RWPE2 (cell line): Measurements from ENCODE around the gene ARHGEF7.
"Not testable (repeated sequence)": the region's sequence is repeated elsewhere in the genome, so short reads cannot be mapped to it uniquely, and the experiment has no call there.

Source experiments
- ATAC-seq: fragments of 200-7000 bp; cut with Tn5 transposase; 3 replicates; pipeline ENCODE4 v1.9.1; 2021; ENCODE audit warnings: low read depth
- DNase-seq: peaks from one replicate; pipeline ENCODE4 v3.0.0-alpha.2; 2020; ENCODE audit warnings: low spot score
- H3K27ac ChIP-seq: fragments of 450-650 bp; 2 replicates; pipeline ENCODE4 v1.5.1; 2017; ENCODE audit warnings: mild to moderate bottlenecking; ENCODE audit not compliant: poor library complexity, severe bottlenecking
- H3K27me3 ChIP-seq: fragments of 250-450 bp; sonication (Bioruptor Pico); 2 replicates; pipeline ENCODE4 v1.5.1; 2021; ENCODE audit warnings: mild to moderate bottlenecking, moderate library complexity; ENCODE audit not compliant: insufficient read depth, poor library complexity, severe bottlenecking
- H3K36me3 ChIP-seq: fragments of 250-450 bp; sonication (Bioruptor Pico); 2 replicates; pipeline ENCODE4 v1.5.1; 2020; ENCODE audit warnings: low read depth, mild to moderate bottlenecking, moderate library complexity
- H3K4me1 ChIP-seq: fragments of 250-450 bp; sonication (Bioruptor Pico); 2 replicates; pipeline ENCODE4 v1.5.1; 2021; ENCODE audit warnings: mild to moderate bottlenecking, moderate library complexity; ENCODE audit not compliant: insufficient read depth, poor library complexity, severe bottlenecking
- H3K4me3 ChIP-seq: fragments of 250-450 bp; sonication (Bioruptor Pico); 2 replicates; pipeline ENCODE4 v1.5.1; 2021; ENCODE audit warnings: mild to moderate bottlenecking, moderate library complexity; ENCODE audit not compliant: severe bottlenecking
- H3K9me3 ChIP-seq: fragments of 250-450 bp; sonication (Bioruptor Pico); 2 replicates; pipeline ENCODE4 v1.5.1; 2021; ENCODE audit warnings: mild to moderate bottlenecking, moderate library complexity; ENCODE audit not compliant: severe bottlenecking
- TF ChIP-seq, protein P1 (sequence below): fragments of 450-650 bp; IDR thresholded peaks from one replicate; pipeline ENCODE4 v1.5.1; 2017; ENCODE audit warnings: mild to moderate bottlenecking, moderate library complexity; ENCODE audit not compliant: poor library complexity, severe bottlenecking

Gene ARHGEF7, protein sequence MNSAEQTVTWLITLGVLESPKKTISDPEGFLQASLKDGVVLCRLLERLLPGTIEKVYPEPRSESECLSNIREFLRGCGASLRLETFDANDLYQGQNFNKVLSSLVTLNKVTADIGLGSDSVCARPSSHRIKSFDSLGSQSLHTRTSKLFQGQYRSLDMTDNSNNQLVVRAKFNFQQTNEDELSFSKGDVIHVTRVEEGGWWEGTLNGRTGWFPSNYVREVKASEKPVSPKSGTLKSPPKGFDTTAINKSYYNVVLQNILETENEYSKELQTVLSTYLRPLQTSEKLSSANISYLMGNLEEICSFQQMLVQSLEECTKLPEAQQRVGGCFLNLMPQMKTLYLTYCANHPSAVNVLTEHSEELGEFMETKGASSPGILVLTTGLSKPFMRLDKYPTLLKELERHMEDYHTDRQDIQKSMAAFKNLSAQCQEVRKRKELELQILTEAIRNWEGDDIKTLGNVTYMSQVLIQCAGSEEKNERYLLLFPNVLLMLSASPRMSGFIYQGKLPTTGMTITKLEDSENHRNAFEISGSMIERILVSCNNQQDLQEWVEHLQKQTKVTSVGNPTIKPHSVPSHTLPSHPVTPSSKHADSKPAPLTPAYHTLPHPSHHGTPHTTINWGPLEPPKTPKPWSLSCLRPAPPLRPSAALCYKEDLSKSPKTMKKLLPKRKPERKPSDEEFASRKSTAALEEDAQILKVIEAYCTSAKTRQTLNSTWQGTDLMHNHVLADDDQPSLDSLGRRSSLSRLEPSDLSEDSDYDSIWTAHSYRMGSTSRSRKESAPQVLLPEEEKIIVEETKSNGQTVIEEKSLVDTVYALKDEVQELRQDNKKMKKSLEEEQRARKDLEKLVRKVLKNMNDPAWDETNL

DNA sequence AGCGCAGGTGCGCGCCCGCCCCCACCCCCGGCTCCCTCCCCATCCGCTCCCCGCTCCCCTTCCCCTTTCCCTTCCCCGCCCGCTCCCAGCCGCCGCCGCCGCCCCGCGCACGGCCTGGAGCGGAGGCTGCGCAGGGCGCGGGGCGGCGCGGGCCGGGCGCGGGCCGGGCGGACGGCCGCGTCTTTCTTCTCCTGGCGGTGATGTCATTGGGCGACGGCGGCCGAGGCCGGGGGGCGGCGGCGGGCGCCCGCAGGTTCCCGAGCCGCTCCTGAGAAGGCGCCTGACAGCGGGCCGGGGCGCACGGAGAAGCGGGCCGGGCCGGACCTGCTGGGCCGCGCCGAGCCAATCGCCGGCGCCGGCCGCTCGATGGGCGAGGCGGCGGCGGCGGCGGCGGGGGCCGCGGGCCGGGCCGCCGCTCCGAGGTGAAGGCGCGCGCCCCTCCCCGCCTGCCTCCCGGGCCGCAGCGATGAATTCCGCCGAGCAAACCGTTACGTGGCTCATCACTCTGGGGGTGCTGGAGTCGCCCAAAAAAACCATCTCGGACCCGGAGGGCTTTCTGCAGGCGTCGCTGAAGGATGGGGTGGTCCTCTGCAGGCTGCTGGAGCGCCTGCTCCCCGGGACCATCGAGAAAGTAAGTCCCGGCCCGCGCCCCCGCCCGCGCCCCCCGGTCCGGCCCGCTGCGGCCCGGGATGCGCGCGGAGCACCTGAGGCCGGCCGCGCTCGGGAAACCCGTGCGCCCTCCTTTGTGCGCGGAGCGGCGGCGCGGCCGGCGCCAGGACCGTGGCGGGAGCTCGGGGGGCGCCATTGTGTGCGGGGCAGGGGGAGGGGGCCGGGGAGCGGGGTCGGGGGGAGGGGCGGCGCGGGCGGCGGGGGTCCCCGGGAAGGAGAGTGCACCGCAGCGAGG lies at the start of gene ARHGEF7:
TSS of gene ARHGEF7 (plus strand) at position 250 of the 904 bp plus-strand sequence. CDS start at position 467, 217 bp downstream.
- H3K4me1 ChIP-seq, result no peaks in the 10 kb centered on the region
- ATAC-seq (0 out of 3 replicates have a peak, but pooled peaks have one; percentile 28), DNase-seq (no peak)
- H3K36me3 ChIP-seq, result no peaks in the 10 kb centered on the region
- peaks cover 88% of the 10 kb centered on the region for H3K27me3 ChIP-seq
- TF ChIP-seq, protein P1, sequence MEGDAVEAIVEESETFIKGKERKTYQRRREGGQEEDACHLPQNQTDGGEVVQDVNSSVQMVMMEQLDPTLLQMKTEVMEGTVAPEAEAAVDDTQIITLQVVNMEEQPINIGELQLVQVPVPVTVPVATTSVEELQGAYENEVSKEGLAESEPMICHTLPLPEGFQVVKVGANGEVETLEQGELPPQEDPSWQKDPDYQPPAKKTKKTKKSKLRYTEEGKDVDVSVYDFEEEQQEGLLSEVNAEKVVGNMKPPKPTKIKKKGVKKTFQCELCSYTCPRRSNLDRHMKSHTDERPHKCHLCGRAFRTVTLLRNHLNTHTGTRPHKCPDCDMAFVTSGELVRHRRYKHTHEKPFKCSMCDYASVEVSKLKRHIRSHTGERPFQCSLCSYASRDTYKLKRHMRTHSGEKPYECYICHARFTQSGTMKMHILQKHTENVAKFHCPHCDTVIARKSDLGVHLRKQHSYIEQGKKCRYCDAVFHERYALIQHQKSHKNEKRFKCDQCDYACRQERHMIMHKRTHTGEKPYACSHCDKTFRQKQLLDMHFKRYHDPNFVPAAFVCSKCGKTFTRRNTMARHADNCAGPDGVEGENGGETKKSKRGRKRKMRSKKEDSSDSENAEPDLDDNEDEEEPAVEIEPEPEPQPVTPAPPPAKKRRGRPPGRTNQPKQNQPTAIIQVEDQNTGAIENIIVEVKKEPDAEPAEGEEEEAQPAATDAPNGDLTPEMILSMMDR, result no peak
- H3K4me3 ChIP-seq, result peak within 1 kb of the TSS; percentile 23
- no peaks in the 10 kb centered on the region for H3K9me3 ChIP-seq
- H3K27ac ChIP-seq, result no peak within 1 kb of the TSS

DNA sequence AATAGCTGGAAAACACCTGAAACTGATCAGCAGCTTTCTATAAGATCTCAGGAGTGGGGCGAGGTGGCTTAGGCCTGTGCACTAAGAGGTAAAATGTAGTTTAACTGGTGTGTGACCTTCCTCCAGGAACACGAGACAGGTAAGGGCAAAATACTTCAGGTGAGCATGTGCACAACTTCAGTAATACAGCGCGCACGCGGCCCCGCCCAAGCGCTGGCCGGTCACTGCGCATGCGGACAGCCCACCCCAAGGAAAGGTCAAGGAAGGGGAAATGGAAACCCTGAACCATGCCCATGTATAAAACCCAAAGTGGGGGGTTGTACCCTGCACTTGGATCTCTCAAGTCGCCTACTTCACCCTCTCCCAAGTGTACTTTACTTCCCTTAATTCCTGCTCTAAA lies 49.4 kb upstream of the ARHGEF7 start:
- ATAC-seq (no peak), DNase-seq (no peak)
- Histone ChIP-seq H3K27me3 (peaks cover 5% of the 10 kb centered on the region), H3K27ac (no peak overlapping the region), H3K36me3 (no peaks in the 10 kb centered on the region), H3K4me1 (no peaks in the 10 kb centered on the region), H3K4me3 (no peak overlapping the region), H3K9me3 (no peaks in the 10 kb centered on the region)
- TF ChIP-seq, protein P1, result no peak

DNA sequence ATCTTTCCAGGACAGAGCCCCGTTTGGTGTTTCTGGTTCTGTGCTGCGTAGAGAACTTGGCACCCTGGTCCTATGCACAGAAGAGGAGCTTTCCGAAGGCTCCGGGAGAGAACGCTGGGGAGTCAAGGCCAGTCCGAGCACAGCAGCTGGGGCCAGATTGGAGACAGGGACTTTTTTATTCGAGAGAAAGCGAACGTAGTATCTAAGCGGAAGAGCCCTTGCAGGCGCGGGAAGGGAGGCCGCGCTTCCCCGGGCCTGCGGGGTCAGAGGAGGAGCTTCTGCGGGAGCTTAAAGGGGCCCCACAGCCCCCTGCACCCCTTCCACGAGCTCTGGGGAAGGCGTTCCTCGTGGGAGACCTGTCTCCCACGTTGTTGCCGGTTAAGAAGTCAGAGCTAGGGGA lies 48.6 kb upstream of the ARHGEF7 start:
- no peak overlapping the region for H3K27ac ChIP-seq
- no peaks in the 10 kb centered on the region for H3K9me3 ChIP-seq
- H3K4me3 ChIP-seq, result no peak overlapping the region
- H3K27me3 ChIP-seq, result peaks cover 5% of the 10 kb centered on the region
- DNase-seq (no peak), ATAC-seq (no peak)
- TF ChIP-seq, protein P1, result no peak
- H3K4me1 ChIP-seq, result no peaks in the 10 kb centered on the region
- H3K36me3 ChIP-seq, result no peaks in the 10 kb centered on the region

DNA sequence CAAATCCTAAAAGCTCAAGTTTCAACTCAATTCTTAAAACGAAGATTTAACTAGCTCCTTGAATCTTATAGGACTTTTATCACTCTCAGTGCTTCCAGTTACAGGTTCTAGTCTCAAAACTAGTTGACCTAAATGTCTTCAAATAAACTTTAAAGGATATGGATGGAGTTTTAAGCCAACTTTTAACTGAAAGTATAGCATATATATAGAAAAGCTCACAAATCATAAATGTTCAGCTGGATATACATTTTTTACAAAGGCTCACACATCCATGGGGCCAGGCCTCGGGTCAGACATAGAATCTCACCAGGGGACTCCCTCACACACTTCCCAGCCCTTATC lies 47.1 kb upstream of the ARHGEF7 start:
- no peak for DNase-seq
- TF ChIP-seq, protein P1, result peak; percentile 63
- H3K27me3 ChIP-seq, result peaks cover 5% of the 10 kb centered on the region
- H3K4me3 ChIP-seq, result no peak overlapping the region
- no peaks in the 10 kb centered on the region for H3K9me3 ChIP-seq
- ATAC-seq, result no peak
- H3K27ac ChIP-seq, result no peak overlapping the region
- H3K4me1 ChIP-seq, result no peaks in the 10 kb centered on the region
- no peaks in the 10 kb centered on the region for H3K36me3 ChIP-seq

DNA sequence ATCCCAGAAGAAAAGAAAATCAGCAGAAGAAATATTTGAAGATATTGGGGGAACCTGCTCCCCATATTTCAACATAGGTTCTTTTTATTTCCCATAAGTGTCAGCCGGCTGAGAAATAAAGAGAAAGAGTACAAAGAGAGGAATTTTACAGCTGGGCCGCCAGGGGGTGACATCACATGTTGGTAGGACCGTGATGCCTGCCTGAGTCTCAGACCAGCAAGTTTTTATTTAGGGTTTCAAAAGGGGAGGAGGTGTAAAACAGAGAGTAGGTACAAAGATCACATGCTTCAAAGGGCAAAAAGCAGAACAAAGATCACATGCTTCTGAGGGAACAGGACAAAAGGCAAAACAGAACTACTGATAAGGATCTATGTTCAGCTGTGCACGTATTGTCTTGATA lies 44.0 kb upstream of the ARHGEF7 start:
- H3K4me1 ChIP-seq, H3K4me3 ChIP-seq, DNase-seq, H3K27ac ChIP-seq, H3K36me3 ChIP-seq, ATAC-seq, H3K9me3 ChIP-seq, H3K27me3 ChIP-seq: not testable (repeated sequence)

DNA sequence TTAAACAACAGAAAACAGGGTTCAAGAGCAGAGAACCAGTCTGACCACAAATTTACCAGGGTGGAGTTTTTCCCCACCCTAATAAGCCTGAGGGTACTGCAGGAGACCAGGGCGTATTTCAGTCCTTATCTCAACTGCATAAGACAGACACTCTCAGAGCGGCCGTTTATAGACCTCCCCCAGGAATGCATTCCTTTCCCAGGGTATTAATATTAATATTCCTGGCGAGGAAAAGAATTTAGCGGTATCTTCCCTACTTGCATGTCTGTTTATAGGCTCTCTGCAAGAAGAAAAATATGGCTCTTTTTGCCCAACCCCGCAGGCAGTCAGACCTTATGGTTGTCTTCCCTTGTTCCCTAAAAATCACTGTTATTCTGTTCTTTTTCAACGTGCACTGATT lies 43.6 kb upstream of the ARHGEF7 start:
- not testable (repeated sequence) for H3K36me3 ChIP-seq, H3K9me3 ChIP-seq, H3K4me1 ChIP-seq, DNase-seq, H3K27ac ChIP-seq, H3K27me3 ChIP-seq, ATAC-seq, H3K4me3 ChIP-seq
